ENCODE results near the gene ZNF684.

The ZNF684 gene

GRCh38 chr1:40575336-40575735 lies 43.9 kb downstream of the ZNF684 start:
- TF ChIP-seq POLR2A (IDR thresholded peaks at IDR 0.05; ENCODE audit: low read depth, low read length) (no peak), POLR2AphosphoS5 (IDR thresholded peaks at IDR 0.05; ENCODE audit: low read depth, low read length) (no peak), TAF1 (IDR thresholded peaks at IDR 0.05; ENCODE audit: borderline replicate concordance, low read depth, low read length) (no peak)
- no peak for DNase-seq (ENCODE audit: insufficient read length)
- no peak for FAIRE-seq

DNA sequence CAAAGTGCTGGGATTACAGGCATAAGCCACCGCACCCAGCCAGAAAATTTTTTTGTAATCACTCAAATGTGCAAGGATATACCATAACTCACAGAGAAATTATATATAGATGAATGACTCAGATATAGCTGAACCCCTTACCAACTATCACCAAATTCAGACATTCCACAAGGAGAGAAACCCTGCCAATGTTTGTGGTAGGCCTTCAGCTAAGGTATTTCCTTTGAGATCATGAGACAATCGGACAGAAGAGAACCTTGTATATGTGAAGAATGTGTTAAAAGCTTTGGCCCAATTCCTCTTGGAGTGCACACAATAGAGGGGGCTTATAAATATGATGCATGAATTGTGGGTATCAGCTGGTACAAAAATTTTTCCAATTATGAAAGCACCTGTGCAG lies 50.7 kb downstream of the ZNF684 start:
- FAIRE-seq (no peak), DNase-seq (ENCODE audit: insufficient read length) (no peak)
- no peak for TF ChIP-seq POLR2A (IDR thresholded peaks at IDR 0.05; ENCODE audit: low read depth, low read length)

DNA sequence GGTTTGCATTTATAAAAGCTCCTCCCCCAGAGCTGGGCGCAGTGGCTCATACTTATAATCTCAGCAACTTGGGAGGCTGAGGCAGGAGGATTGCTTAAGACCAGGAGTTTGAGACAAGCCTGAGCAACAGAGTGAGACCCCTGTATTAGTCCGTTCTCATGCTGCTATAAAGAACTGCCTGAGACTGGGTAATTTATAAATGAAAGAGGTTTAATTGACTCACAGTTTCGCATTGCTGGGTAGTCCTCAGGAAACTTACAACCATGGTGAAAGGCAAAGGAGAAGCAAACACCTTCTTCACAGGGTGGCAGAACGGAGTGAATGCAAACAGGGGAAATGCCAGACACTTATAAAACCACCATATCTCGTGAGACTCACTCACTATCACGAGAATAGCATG lies 52.5 kb downstream of the ZNF684 start:
- DNase-seq (ENCODE audit: insufficient read length) (no peak), FAIRE-seq (no peak)
- no peak for TF ChIP-seq TAF1 (IDR thresholded peaks at IDR 0.05; ENCODE audit: borderline replicate concordance, low read depth, low read length)
- no peak for TF ChIP-seq POLR2A (IDR thresholded peaks at IDR 0.05; ENCODE audit: low read depth, low read length)
- no peak for TF ChIP-seq POLR2AphosphoS5 (IDR thresholded peaks at IDR 0.05; ENCODE audit: low read depth, low read length)

- no peak for DNase-seq (ENCODE audit: insufficient read length)
- FAIRE-seq, result no peak
- TF ChIP-seq POLR2AphosphoS5 (IDR thresholded peaks at IDR 0.05; ENCODE audit: low read depth, low read length) (no peak), POLR2A (IDR thresholded peaks at IDR 0.05; ENCODE audit: low read depth, low read length) (no peak), TAF1 (IDR thresholded peaks at IDR 0.05; ENCODE audit: borderline replicate concordance, low read depth, low read length) (no peak)
Observed at GRCh38 chr1:40588586-40588985, 57.1 kb downstream of the ZNF684 start.

DNA sequence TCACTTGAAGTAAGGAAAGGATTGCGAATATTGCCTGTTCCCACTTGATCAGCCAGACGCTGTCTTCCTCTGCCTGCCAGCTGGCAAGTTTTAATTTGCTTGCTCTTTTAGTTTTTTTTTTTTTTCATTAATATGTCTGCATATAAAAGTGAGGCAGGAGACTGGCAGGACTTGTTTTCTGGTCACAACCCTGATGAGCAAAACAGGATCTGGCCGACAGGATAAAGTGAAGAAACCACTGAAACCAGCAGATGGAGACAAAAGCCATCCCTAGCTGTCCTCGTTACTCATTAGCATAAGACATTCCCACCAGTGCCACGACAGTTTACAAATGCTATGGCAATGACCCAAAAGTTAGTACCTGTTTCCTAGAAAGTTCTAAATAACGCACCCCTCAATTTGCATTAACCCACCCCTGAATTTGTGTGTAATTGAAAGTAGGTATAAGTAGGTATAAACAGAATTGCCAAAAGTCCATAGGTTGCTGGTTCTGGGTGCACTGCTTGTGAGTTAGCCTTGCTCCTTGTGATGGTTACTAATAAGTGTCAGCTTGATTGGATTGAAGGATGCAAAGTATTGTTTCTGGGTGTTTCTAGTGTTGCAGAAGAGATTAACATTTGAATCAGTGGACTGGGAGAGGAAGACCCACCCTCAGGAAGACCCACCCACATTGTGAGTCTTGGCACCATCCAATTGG lies 60.8 kb downstream of the ZNF684 start:
- TF ChIP-seq POLR2A (IDR thresholded peaks at IDR 0.05; ENCODE audit: low read depth, low read length) (no peak), TAF1 (IDR thresholded peaks at IDR 0.05; ENCODE audit: borderline replicate concordance, low read depth, low read length) (no peak), POLR2AphosphoS5 (IDR thresholded peaks at IDR 0.05; ENCODE audit: low read depth, low read length) (no peak)
- no peak for FAIRE-seq
- no peak for DNase-seq (ENCODE audit: insufficient read length)

GRCh38 chr1:40593449-40594186 lies 62.2 kb downstream of the ZNF684 start:
- TF ChIP-seq POLR2AphosphoS5 (IDR thresholded peaks at IDR 0.05; ENCODE audit: low read depth, low read length), result no peak
- TF ChIP-seq TAF1 (IDR thresholded peaks at IDR 0.05; ENCODE audit: borderline replicate concordance, low read depth, low read length), result no peak
- no peak for TF ChIP-seq POLR2A (IDR thresholded peaks at IDR 0.05; ENCODE audit: low read depth, low read length)
- no peak for FAIRE-seq
- no peak for DNase-seq (ENCODE audit: insufficient read length)

- DNase-seq (ENCODE audit: insufficient read length), result no peak
- no peak for FAIRE-seq
- TF ChIP-seq TAF1 (IDR thresholded peaks at IDR 0.05; ENCODE audit: borderline replicate concordance, low read depth, low read length) (no peak), POLR2A (IDR thresholded peaks at IDR 0.05; ENCODE audit: low read depth, low read length) (no peak), POLR2AphosphoS5 (IDR thresholded peaks at IDR 0.05; ENCODE audit: low read depth, low read length) (no peak)
Observed at GRCh38 chr1:40594187-40594531, 62.7 kb downstream of the ZNF684 start.

- DNase-seq (ENCODE audit: insufficient read length) (no peak), FAIRE-seq (no peak)
- no peak for TF ChIP-seq TAF1 (IDR thresholded peaks at IDR 0.05; ENCODE audit: borderline replicate concordance, low read depth, low read length)
- TF ChIP-seq POLR2AphosphoS5 (IDR thresholded peaks at IDR 0.05; ENCODE audit: low read depth, low read length), result no peak
- no peak for TF ChIP-seq POLR2A (IDR thresholded peaks at IDR 0.05; ENCODE audit: low read depth, low read length)
Observed at GRCh38 chr1:40595623-40596022, 64.2 kb downstream of the ZNF684 start.

Data from GM12892 (cell line).